Endothelial cell of umbilical vein (primary cell): ENCODE measurements around the gene TBC1D23. TPM values are rescaled to one million over a fixed set of nuclear protein-coding genes. Genes with fewer than 3 reads are reported as not detected.

Experiments used
- BruUV-seq: library from RNA; stranded (reverse); fragments of 400-500 nt; replicated peaks from 2 replicates; lab custom pipeline; 2021; lab: Mats Ljungman, UMichigan
- CTCF ChIA-PET: fragments of 300-600, 350-600 bp; sonication (Branson Sonifier 250); formaldehyde crosslinking; loops from one replicate; lab custom pipeline; 2021; ENCODE audit warnings: antibody characterized with exemption, inconsistent platforms; lab: Charles Lee
- POLR2A ChIA-PET: fragments of 300-600, 350-600 bp; sonication (Branson Sonifier 250); formaldehyde crosslinking; loops from one replicate; lab custom pipeline; 2021; ENCODE audit warnings: antibody characterized with exemption, inconsistent platforms; lab: Charles Lee
- DNase-seq: peaks from one replicate; pipeline ENCODE4 v3.0.0-alpha.2; 2011; ENCODE audit warnings: low read depth, low spot score
- FAIRE-seq: peaks from 2 replicates; lab custom pipeline; 2011; peaks lifted over from hg19 to GRCh38; lab: Jason Lieb, UNC
- H2AFZ ChIP-seq: 2 replicates; pipeline ENCODE4 v1.6.0; 2012; ENCODE audit warnings: low read depth, low read length, control low read depth, inconsistent platforms
- H3K27ac ChIP-seq: 2 replicates; pipeline ENCODE4 v1.5.1; 2011; ENCODE audit warnings: low read depth, mild to moderate bottlenecking, control low read depth, low read length, moderate library complexity; ENCODE audit not compliant: insufficient read depth
- H3K27me3 ChIP-seq, 2 experiments: 2 replicates each; pipeline versions ENCODE4 v1.6.0 to v1.6.1; 2011; ENCODE audit warnings: low read length in 2 of 2, mixed read lengths in 1 of 2; ENCODE audit not compliant: control insufficient read depth in 2 of 2, insufficient read depth in 2 of 2
- H3K36me3 ChIP-seq, 2 experiments: 2 replicates in 1 of 2; 3 replicates in 1 of 2; pipeline ENCODE4 v1.5.1; 2011; ENCODE audit warnings: low read length in 2 of 2, mild to moderate bottlenecking in 1 of 2, moderate library complexity in 1 of 2; ENCODE audit not compliant: control insufficient read depth in 2 of 2, insufficient read depth in 2 of 2; ENCODE audit errors: extremely low read depth in 1 of 2
- H3K4me1 ChIP-seq: 3 replicates; pipeline ENCODE4 v1.5.1; 2011; ENCODE audit warnings: mild to moderate bottlenecking, low read length; ENCODE audit not compliant: control insufficient read depth, insufficient read depth; ENCODE audit errors: extremely low read depth
- H3K4me2 ChIP-seq: 2 replicates; pipeline ENCODE4 v1.6.1; 2011; ENCODE audit warnings: low read length, control low read depth, mixed read lengths; ENCODE audit not compliant: insufficient read depth
- H3K4me3 ChIP-seq, 3 experiments: fragments of 200-600 bp in 1 of 3; sonication (generic), shearing (Covaris generic) in 1 of 3; replicated peaks in 1 of 3; 2 replicates each; pipeline ENCODE4 v1.5.1; 2011 to 2016; ENCODE audit warnings: control low read depth in 3 of 3, low read length in 3 of 3, mild to moderate bottlenecking in 2 of 3, inconsistent platforms in 1 of 3, low read depth in 1 of 3, moderate library complexity in 1 of 3; ENCODE audit not compliant: insufficient read depth in 1 of 3
- H3K79me2 ChIP-seq: 2 replicates; pipeline ENCODE4 v1.6.0; 2012; ENCODE audit warnings: low read length, inconsistent platforms; ENCODE audit not compliant: control insufficient read depth, insufficient read depth
- H3K9ac ChIP-seq: replicated peaks from 2 replicates; pipeline ENCODE3; 2011; ENCODE audit warnings: low read length, control low read depth; ENCODE audit not compliant: insufficient read depth; ENCODE audit errors: extremely low read depth
- H3K9me1 ChIP-seq: replicated peaks from 3 replicates; pipeline ENCODE4 v1.6.0; 2011; ENCODE audit warnings: mild to moderate bottlenecking, low read length; ENCODE audit not compliant: control insufficient read depth, insufficient read depth; ENCODE audit errors: extremely low read depth
- H3K9me3 ChIP-seq: replicated peaks from 2 replicates; pipeline ENCODE4 v1.5.1; 2012; ENCODE audit warnings: low read length, inconsistent platforms; ENCODE audit not compliant: control insufficient read depth, insufficient read depth
- H4K20me1 ChIP-seq: replicated peaks from 2 replicates; pipeline ENCODE3; 2011; ENCODE audit warnings: mild to moderate bottlenecking, low read length; ENCODE audit not compliant: control insufficient read depth, insufficient read depth; ENCODE audit errors: extremely low read depth
- CTCF ChIP-seq, 2 donors: IDR thresholded peaks; 1 replicate in 1 of 2; 2 replicates in 1 of 2; pipeline ENCODE4 v1.5.1; 2011; ENCODE audit warnings: low read length in 2 of 2, mild to moderate bottlenecking in 2 of 2, moderate library complexity in 2 of 2, control low read depth in 1 of 2, inconsistent platforms in 1 of 2, low read depth in 1 of 2; ENCODE audit not compliant: insufficient read depth in 1 of 2; ENCODE audit errors: extremely low read depth in 1 of 2
- EZH2 ChIP-seq: IDR thresholded peaks from 2 replicates; pipeline ENCODE4 v1.6.1; 2012; ENCODE audit warnings: borderline replicate concordance, low read depth, mild to moderate bottlenecking, moderate library complexity, low read length, inconsistent platforms; ENCODE audit not compliant: severe bottlenecking
- FOS ChIP-seq: IDR thresholded peaks from 2 replicates; pipeline ENCODE4 v1.6.1; 2011; ENCODE audit warnings: mild to moderate bottlenecking, low read length, moderate library complexity, borderline replicate concordance; ENCODE audit not compliant: insufficient read depth
- GATA2 ChIP-seq: IDR thresholded peaks from 2 replicates; pipeline ENCODE4 v1.7.0; 2011; ENCODE audit warnings: low read depth, mild to moderate bottlenecking, moderate library complexity, mixed read lengths, low read length; ENCODE audit not compliant: insufficient read length, insufficient read depth
- JUN ChIP-seq: IDR thresholded peaks from 2 replicates; pipeline ENCODE4 v1.6.1; 2011; ENCODE audit warnings: borderline replicate concordance, low read depth; ENCODE audit not compliant: insufficient read length, insufficient read depth
- MAX ChIP-seq: IDR thresholded peaks from 2 replicates; pipeline ENCODE4 v1.6.1; 2011; ENCODE audit not compliant: insufficient read depth, insufficient read length
- MYC ChIP-seq: IDR thresholded peaks from one replicate; pipeline ENCODE4 v1.6.1; 2011; ENCODE audit warnings: mild to moderate bottlenecking, low read depth, low read length
- POLR2A ChIP-seq: IDR thresholded peaks from 2 replicates; pipeline ENCODE4 v1.6.1; 2012; ENCODE audit warnings: low read depth, mild to moderate bottlenecking, control low read depth, low read length
- POLR2AphosphoS5 ChIP-seq: IDR thresholded peaks from 2 replicates; pipeline ENCODE4 v1.6.1; 2012; ENCODE audit warnings: low read depth, mild to moderate bottlenecking, control low read depth, low read length, moderate library complexity; ENCODE audit not compliant: insufficient read depth
- dilution Hi-C: fragments of 300-500 bp; cut with MboI; formaldehyde crosslinking; loops from one replicate; pipeline ENCODE4 v1.15.0; 2019; ENCODE audit warnings: low sequenced_read_pairs; ENCODE audit not compliant: extremely low pct_ligation_motif_present
- intact Hi-C: fragments of 100-400 bp; cut with micrococcal nuclease; formaldehyde crosslinking; loops from one replicate; pipeline ENCODE4 v1.10.0; 2022
- polyA plus RNA-seq, 4 experiments: library from polyadenylated mRNA; depleted of rRNA in 3 of 4; stranded (reverse) in 3 of 4; unstranded in 1 of 4; fragments of >200 nt; gene quantifications; 2 replicates each; pipeline versions ENCODE4 v1.2.1 to v1.2.3, GENCODE V29; 2011 to 2012; ENCODE audit warnings: missing spikeins in 1 of 4
- total RNA-seq: library from RNA; stranded (reverse); gene quantifications from 2 replicates; pipeline ENCODE4 v1.2.3, GENCODE V29; 2021

The TBC1D23 gene
- total and polyA plus RNA-seq, 2 donors (not counting 3 experiments of a cell fraction or from before 2014, with no cell fraction given) = 10.3 to 34.8 TPM

GRCh38 chr3:100329800-100330489, 69.2 kb downstream of the TBC1D23 start:
- no peak for DNase-seq
- TF ChIP-seq MAX (no peak), POLR2AphosphoS5 (no peak)
- CTCF ChIA-PET = no interaction called here
- Histone ChIP-seq H3K4me1 (peaks cover 4% of the 10 kb centered on the region), H3K9me1 (no peaks in the 10 kb centered on the region), H3K27ac (no peak overlapping the region), H3K9ac (no peak overlapping the region), H3K9me3 (no peaks in the 10 kb centered on the region), H3K4me2 (no peak overlapping the region), H3K27me3 (no peaks in the 10 kb centered on the region), H3K79me2 (no peaks in the 10 kb centered on the region), H3K4me3 (no peak overlapping the region), H2AFZ (no peak overlapping the region), H4K20me1 (no peaks in the 10 kb centered on the region), H3K36me3 (peaks cover 0 to 2% of the 10 kb centered on the region in 2 experiments)
- POLR2A ChIA-PET = no interaction called here
- intact Hi-C loops = no loop called here
- no peak for FAIRE-seq
- no TSS peak for BruUV-seq
- dilution Hi-C loops = no loop called here

- ChIA-PET POLR2A (no interaction called here), CTCF (no interaction called here)
- intact Hi-C loops (no loop called here), dilution Hi-C loops (no loop called here)
- DNase-seq (no peak), FAIRE-seq (no peak)
- Histone ChIP-seq H3K27me3 (no peaks in the 10 kb centered on the region), H3K4me1 (peaks cover 10% of the 10 kb centered on the region), H3K9me3 (no peaks in the 10 kb centered on the region), H3K36me3 (peaks cover 0 to 2% of the 10 kb centered on the region in 2 experiments), H3K27ac (no peak overlapping the region), H3K4me3 (no peak overlapping the region), H4K20me1 (no peaks in the 10 kb centered on the region), H3K79me2 (no peaks in the 10 kb centered on the region), H3K9me1 (no peaks in the 10 kb centered on the region), H2AFZ (no peak overlapping the region), H3K9ac (no peak overlapping the region), H3K4me2 (no peak overlapping the region)
- no TSS peak for BruUV-seq
- TF ChIP-seq POLR2AphosphoS5 = no peak
- no peak for TF ChIP-seq MYC
- TF ChIP-seq CTCF (IDR thresholded peaks at IDR 0.05; ENCODE audit: extremely low read depth in 1 of 2, insufficient read depth in 1 of 2, low read depth in 1 of 2, low read length in 2 of 2) = no peak
- no peak for TF ChIP-seq EZH2
- no peak for TF ChIP-seq GATA2
- TF ChIP-seq FOS = no peak
- no peak for TF ChIP-seq MAX
- TF ChIP-seq JUN = no peak
- no peak for TF ChIP-seq POLR2A
These were observed 69.9 kb downstream of the TBC1D23 start for GRCh38 chr3:100330651-100331050.
